K562 (cell line): ENCODE measurements around the gene SH3D21.

Experiments
- BMI1 ChIP-seq: fragments of 150-350 bp; IDR thresholded peaks from 2 replicates; pipeline ENCODE4 v1.6.1; 2014; ENCODE audit warnings: low read length
- CEBPB ChIP-seq: fragments of 450-650 bp; IDR thresholded peaks from 2 replicates; pipeline ENCODE4 v1.6.1; 2016; ENCODE audit warnings: missing genetic modification characterization, missing compliant biosample characterization
- ETV5 ChIP-seq: sonication (generic); formaldehyde crosslinking; IDR thresholded peaks from 2 replicates; pipeline ENCODE4 v1.4.0; 2020; ENCODE audit warnings: low read depth, mild to moderate bottlenecking, missing genetic modification reagents
- FOXM1 ChIP-seq, 2 experiments: fragments of 450-650 bp in 1 of 2; sonication (generic) in 1 of 2; formaldehyde crosslinking in 1 of 2; IDR thresholded peaks; 2 replicates each; pipeline versions ENCODE4 v1.6.1 to v1.9.0; 2017 to 2022; ENCODE audit warnings: low read depth in 2 of 2, mild to moderate bottlenecking in 2 of 2, missing genetic modification reagents in 1 of 2, moderate library complexity in 1 of 2
- L3MBTL2 ChIP-seq: fragments of 450-650 bp; IDR thresholded peaks from 2 replicates; pipeline ENCODE4 v1.6.1; 2016; ENCODE audit warnings: mild to moderate bottlenecking, moderate library complexity
- NBN ChIP-seq: fragments of 450-650 bp; IDR thresholded peaks from 2 replicates; pipeline ENCODE4 v1.6.1; 2016; ENCODE audit warnings: low read depth, mild to moderate bottlenecking
- NR2C1 ChIP-seq, 2 experiments: fragments of 450-650 bp; IDR thresholded peaks; 2 replicates each; pipeline ENCODE4 v1.6.1; 2017; ENCODE audit warnings: mild to moderate bottlenecking in 2 of 2, antibody characterized with exemption in 1 of 2, inconsistent platforms in 1 of 2, missing compliant biosample characterization in 1 of 2, missing genetic modification characterization in 1 of 2
- NR2C2 ChIP-seq, 2 experiments: fragments of 200-800 bp in 1 of 2; sonication (Bioruptor generic) in 1 of 2; sonication (generic) in 1 of 2; formaldehyde crosslinking in 1 of 2; IDR thresholded peaks; 2 replicates each; pipeline versions ENCODE4 v1.6.1 to v1.8.0; 2016 to 2022; ENCODE audit warnings: mild to moderate bottlenecking in 1 of 2, missing compliant biosample characterization in 1 of 2, missing genetic modification characterization in 1 of 2, missing genetic modification reagents in 1 of 2
- SRSF7 ChIP-seq: fragments of 200-400 bp; formaldehyde crosslinking; optimal IDR thresholded peaks from 2 replicates; pipeline ENCODE3; 2017; ENCODE audit warnings: mild to moderate bottlenecking, low read depth, low read length
- ZBED1 ChIP-seq: IDR thresholded peaks from 2 replicates; pipeline ENCODE4 v1.6.1; 2014
- ZC3H4 ChIP-seq: sonication (generic); formaldehyde crosslinking; IDR thresholded peaks from 2 replicates; pipeline ENCODE4 v1.9.0; 2021; ENCODE audit warnings: missing genetic modification reagents, borderline replicate concordance
- ZNF76 ChIP-seq: fragments of 250-450 bp; sonication (Bioruptor Pico); IDR thresholded peaks from 2 replicates; pipeline ENCODE4 v1.4.0; 2020; ENCODE audit warnings: mild to moderate bottlenecking, moderate library complexity, borderline replicate concordance
- TF ChIP-seq, protein P1 (sequence below), 3 experiments: IDR thresholded peaks in 2 of 3; conservative IDR thresholded peaks in 1 of 3; 2 replicates each; pipeline ENCODE4 v1.5.1; 2011 to 2012; ENCODE audit warnings: low read length in 3 of 3, mild to moderate bottlenecking in 3 of 3, control low read depth in 2 of 3, improper control_type of control experiment in 1 of 3, inconsistent platforms in 1 of 3, low read depth in 1 of 3, mixed read lengths in 1 of 3, moderate library complexity in 1 of 3; ENCODE audit not compliant: insufficient read depth in 2 of 3

DNA sequence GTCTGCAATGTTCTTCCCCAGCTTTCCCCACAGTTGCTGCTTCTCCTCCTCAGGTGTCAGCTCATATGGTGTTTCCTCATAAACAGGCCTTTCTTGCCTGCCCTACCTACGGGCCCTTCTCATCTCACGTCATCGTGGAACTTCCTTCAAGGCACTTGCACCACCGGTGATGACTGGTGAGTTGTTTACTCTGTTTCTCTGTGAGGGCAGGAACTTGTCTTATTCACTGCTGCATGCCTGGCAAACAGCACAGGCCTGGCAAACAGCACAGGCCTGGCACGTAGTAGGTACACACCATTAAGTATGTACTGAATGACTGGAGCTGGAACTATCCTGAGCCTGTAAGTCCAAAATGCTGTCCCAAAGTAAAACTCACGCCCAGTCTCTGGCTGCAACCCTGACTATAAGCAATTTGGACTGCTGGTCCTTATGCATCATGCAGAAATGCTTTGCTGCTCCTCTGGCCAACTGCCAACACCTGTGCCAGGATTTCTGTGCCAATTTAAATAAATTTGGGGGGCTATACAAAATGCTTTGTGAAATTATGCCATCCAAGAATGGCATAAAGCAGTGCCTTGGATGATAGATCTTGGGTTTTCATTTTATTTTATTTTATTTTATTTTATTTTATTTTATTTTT lies 53.9 kb downstream of the SH3D21 start:
- TF ChIP-seq ZNF76 (CRISPR knock-in tag) (no peak), FOXM1 (IDR thresholded peaks at IDR 0.05; ENCODE audit: low read depth) (no peak), FOXM1 (CRISPR knock-in tag; IDR thresholded peaks at IDR 0.05; ENCODE audit: low read depth) (no peak), ZBED1 (no peak), NR2C1 (IDR thresholded peaks at IDR 0.05) (no peak), NR2C1 (tag; IDR thresholded peaks at IDR 0.05) (no peak), ZC3H4 (CRISPR knock-in tag) (no peak), SRSF7 (no peak), NR2C2 (CRISPR knock-in tag; IDR thresholded peaks at IDR 0.05) (no peak), NR2C2 (tag; IDR thresholded peaks at IDR 0.05) (no peak), BMI1 (no peak), NBN (no peak), ETV5 (CRISPR knock-in tag) (no peak), CEBPB (tag) (no peak), L3MBTL2 (no peak)
- TF ChIP-seq, protein P1, sequence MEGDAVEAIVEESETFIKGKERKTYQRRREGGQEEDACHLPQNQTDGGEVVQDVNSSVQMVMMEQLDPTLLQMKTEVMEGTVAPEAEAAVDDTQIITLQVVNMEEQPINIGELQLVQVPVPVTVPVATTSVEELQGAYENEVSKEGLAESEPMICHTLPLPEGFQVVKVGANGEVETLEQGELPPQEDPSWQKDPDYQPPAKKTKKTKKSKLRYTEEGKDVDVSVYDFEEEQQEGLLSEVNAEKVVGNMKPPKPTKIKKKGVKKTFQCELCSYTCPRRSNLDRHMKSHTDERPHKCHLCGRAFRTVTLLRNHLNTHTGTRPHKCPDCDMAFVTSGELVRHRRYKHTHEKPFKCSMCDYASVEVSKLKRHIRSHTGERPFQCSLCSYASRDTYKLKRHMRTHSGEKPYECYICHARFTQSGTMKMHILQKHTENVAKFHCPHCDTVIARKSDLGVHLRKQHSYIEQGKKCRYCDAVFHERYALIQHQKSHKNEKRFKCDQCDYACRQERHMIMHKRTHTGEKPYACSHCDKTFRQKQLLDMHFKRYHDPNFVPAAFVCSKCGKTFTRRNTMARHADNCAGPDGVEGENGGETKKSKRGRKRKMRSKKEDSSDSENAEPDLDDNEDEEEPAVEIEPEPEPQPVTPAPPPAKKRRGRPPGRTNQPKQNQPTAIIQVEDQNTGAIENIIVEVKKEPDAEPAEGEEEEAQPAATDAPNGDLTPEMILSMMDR (IDR thresholded peaks at IDR 0.05 in 2 of 3, conservative IDR thresholded peaks at IDR 0.05 in 1 of 3; ENCODE audit: insufficient read depth in 2 of 3, low read depth in 1 of 3, low read length in 3 of 3) = no peak
